SH-SY5Y (cell line): Measurements from ENCODE around the gene SOWAHA.

Source experiments
- GATA2 ChIP-seq: IDR thresholded peaks from 2 replicates; pipeline ENCODE4 v1.6.1; 2011; ENCODE audit warnings: mild to moderate bottlenecking, low read depth, low read length
- GATA3 ChIP-seq: IDR thresholded peaks from 2 replicates; pipeline ENCODE4 v1.6.1; 2011; ENCODE audit warnings: low read depth, mild to moderate bottlenecking, low read length, moderate library complexity

Gene SOWAHA

GRCh38 chr5:132812781-132813598 lies at the start of gene SOWAHA:
TSS of gene SOWAHA (plus strand) at chr5:132813302. CDS start at chr5:132813622, 320 bp downstream.
- TF ChIP-seq GATA2 = no peak
- TF ChIP-seq GATA3 = no peak

DNA sequence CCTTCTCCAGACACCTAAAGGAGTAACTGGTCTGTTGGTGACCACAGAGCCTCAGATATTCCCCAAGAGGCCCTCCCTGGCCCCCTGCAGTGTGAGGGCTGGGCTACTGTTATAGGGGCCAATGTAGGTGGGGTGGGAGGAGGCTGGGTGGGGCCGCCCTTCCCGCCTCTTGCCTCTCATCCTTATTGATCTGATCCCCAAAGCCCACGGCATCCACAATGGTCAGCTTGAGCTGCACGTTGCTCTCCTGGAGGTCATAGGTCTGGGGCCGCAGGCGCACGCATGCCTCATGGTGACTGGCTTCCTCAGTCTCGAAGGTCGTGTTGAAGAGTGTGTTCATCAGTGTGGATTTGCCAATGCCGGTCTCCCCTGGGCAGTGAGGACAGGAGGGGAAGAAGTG lies 49.1 kb upstream of the SOWAHA start:
- no peak for TF ChIP-seq GATA3
- TF ChIP-seq GATA2 = no peak

DNA sequence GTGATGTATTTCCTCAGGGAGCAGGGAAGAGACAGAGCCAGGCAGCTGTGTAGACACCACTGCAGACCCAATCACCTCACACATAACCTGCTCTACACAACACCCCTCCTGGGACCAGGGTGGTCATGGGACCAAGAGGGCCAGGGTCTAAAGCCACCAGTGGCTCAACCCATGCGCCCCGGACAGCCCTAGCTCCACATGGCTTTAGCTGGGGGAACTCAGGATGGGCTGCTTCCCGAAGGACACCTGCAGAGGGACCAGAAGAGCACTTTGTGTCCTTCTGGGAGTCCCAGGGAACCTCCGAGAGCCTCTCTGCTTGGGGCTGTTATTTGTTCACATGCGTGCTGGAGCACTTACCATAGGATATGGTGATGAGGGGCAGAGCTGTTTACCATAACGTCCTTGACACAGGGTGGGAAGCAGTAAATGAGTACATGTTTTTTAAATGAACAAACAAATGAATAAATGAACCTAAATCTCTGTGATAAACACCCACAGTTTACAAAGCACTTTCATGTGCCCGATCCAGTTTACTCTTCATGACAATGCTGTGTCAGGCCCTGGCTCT lies 48.3 kb upstream of the SOWAHA start:
- no peak for TF ChIP-seq GATA3
- no peak for TF ChIP-seq GATA2

DNA sequence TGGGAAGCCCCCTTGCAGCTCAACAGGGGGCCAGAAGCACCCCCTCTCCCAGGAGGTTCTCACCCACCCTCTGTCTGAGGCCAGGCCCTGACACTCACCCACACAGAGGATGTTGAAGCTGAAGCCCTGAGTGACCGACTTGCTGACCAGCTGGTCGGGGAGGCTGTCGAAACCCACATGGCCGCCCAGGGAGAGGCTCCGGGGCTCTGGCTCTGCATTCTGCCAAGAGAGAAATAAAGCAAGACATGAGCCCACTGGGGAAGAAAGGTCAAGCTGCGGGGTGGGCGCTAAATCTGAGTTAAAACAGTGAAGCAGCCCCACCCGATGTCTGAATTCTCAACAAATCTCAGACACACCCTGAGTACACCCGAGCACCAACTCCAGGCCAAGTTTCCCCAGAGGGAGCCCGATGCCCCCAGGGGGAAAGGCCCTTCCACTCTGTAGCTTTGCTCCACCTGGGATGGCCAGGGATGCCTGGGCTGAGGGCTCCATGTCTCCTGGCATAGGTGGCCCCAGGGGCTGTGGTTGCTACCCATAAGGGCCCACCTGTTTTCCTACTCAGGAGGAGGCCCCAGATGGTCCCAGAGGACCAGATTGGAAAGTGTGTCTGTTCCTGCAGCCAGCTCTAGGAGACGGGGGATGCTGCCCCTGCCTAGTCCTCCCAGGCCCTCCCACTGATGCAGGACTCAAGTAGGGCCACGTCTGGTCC lies 47.6 kb upstream of the SOWAHA start:
- no peak for TF ChIP-seq GATA2
- no peak for TF ChIP-seq GATA3

DNA sequence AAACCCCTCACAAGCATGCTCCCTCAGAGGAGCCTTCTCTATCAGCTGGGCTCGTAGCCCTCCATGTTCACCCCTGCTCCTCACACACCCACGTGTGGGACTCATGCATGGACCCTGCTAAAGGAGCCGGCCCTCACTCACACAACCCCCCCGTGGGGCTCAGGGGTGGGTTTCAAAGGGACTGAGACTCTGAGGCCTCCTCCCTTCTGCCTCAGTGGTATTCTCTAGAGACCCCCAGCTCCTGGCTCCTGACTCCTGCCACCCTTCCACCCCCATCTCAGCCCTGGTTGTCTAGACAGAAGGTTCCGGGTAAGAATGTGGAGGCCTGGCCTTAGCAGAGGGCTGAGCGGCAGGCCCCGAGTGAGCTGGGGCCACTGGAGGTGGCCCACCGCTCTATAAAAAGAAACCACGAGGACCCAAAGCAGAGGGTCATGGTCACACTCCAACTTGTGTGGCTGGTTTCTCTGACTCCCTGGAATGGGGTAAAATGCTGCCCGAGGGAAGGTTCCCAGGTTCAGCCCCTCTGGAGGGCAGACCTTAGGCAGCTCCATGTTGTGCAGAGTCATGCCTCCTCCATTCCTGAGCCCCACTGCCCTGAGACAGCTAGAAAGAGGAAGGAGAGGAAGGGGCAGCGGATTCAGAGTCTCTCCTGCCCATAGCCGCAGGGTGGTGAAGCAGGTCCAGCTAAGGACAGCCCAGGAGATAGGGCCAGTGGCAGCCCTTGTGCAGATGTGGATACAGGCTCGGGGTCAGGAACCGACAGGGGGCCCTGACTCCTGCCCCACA lies 46.9 kb upstream of the SOWAHA start:
- TF ChIP-seq GATA3 (no peak), GATA2 (no peak)

DNA sequence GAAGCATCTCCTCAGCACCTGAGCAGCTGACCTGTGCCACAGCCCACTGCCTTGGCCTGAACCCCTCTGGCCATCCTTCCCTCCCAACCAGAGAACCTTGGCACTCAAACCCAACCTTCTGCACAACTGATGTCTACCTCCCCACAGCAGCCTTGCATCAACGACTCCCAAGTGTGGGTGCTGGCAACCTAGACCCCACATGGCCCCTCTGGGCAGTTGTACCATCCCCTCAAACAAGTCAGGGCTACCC lies 46.4 kb upstream of the SOWAHA start:
- TF ChIP-seq GATA2 (no peak), GATA3 (no peak)

GRCh38 chr5:132767150-132767549 lies 46.0 kb upstream of the SOWAHA start:
- TF ChIP-seq GATA3 (no peak), GATA2 (no peak)

DNA sequence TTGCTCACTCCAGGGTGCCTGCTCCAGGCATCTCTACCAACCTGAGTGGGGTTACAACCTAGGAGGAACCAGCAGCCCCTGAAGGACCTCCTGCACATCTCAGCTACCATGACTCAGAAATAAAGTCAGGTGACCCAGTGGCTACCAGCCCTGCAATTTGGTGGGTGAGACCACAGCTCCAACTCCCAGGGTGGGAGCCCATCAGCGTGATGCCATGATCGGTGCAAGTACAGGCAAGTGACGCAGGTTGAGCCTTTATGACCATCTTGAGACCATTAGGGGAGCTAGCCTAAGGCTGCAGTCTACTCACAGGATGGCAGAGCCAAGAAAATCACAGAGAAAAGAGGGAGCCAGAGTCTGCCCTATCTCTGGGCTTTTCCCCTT lies 44.6 kb upstream of the SOWAHA start:
- TF ChIP-seq GATA2 (no peak), GATA3 (no peak)

DNA sequence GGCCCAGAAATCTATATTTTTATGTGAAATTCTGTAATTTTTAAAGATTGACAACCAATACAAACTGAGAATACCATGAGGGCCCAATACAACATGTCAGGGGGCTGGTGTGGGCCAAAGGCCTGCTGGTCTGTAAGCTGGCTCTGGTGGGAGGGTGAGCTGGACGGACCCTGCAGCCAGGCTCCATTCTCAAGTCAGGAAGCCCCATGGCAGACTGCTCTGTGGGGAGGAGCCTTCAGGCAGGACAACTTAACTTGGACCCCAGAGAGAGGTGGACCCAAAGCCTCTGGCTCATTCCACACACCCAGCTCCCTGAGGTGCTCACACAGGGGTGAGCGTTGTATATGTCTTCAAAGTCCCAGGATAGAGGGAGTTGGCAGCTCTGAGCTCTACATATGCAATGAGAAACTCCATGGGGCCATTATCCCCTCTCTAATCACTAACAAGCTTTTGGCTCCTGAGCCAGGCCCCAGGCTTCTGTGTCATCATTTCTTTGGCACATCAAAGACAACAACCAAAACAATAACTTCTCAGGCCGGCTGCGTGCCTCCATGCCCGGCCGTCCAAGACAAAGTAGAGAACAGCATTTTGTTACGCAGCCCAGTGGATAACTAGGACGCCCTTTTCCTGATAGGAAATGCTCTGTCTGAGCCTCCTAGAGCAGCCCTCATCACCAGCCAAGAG lies 42.5 kb upstream of the SOWAHA start:
- TF ChIP-seq GATA3 (no peak), GATA2 (no peak)

DNA sequence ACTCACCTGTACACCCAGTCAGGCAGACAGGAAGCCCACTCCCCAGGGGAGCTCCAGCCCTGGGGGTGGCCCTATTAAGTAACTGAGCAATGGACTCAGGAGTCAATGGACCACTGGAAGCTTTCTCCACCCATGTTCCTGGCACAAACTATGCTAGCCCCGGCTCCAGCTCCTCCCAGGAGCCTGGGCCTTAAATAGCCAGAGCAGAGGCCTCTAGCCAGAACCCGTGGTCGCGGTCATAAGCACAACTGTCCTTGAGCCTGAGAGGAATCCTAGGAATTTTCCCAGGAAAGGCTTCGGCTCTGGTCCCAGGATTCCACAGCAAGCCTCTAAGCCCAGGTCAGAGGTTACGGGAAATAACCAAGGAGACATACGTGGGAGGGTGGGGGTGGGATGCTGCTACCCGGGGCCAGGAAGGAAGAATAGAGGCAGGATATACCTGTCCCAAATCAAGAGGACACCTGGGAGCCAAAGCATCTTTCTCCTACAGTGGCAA lies 41.6 kb upstream of the SOWAHA start:
- TF ChIP-seq GATA2 (no peak), GATA3 (no peak)

- TF ChIP-seq GATA2 = no peak
- no peak for TF ChIP-seq GATA3
These were observed 40.6 kb upstream of the SOWAHA start for GRCh38 chr5:132772291-132773070.

DNA sequence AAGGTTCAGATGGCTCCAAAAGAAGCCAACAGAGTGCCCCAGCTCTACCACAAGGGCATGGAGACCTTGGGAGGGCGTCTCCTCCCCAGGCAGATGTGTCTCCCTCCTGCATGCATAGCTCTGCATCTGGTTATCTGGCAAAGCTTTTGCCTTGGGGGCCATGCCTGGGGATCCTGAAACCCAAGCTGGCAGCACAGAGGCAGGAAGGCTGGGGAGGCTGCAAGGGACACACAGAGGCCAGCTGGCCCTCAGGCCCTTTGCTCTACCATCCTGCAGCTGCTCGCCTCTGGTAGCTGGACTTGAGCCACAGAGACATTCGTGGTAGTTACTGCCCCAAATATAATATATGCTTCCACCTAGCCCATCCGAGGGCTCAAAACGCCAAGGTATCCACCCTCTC lies 40.0 kb upstream of the SOWAHA start:
- TF ChIP-seq GATA3 (no peak), GATA2 (no peak)
